GM23338 (cell line): Measurements from ENCODE around the gene PFKP. TPM values are rescaled to one million over a fixed set of nuclear protein-coding genes. Genes with fewer than 3 reads are reported as not detected.

Experiments used
- ATAC-seq: fragments of 200-7000 bp; cut with Tn5 transposase; 3 replicates; pipeline ENCODE4 v1.9.1; 2020
- DNase-seq: peaks from one replicate; pipeline ENCODE4 v3.0.0-alpha.2; 2015; ENCODE audit warnings: low spot score
- H2AFZ ChIP-seq: fragments of 200-600 bp; sonication (generic); 2 replicates; pipeline ENCODE4 v1.8.0; 2016; ENCODE audit warnings: antibody characterized with exemption, mild to moderate bottlenecking, moderate library complexity
- H3F3A ChIP-seq: fragments of 200-600 bp; sonication (generic); replicated peaks from 2 replicates; pipeline ENCODE4 v1.8.0; 2017; ENCODE audit warnings: antibody characterized with exemption, mixed run types, low read depth
- H3K27ac ChIP-seq: fragments of 200-600 bp; sonication (generic); 2 replicates; pipeline ENCODE4 v1.6.1; 2016; ENCODE audit warnings: low read depth
- H3K27me3 ChIP-seq: fragments of 200-600 bp; sonication (generic); 2 replicates; pipeline ENCODE4 v1.8.0; 2016; ENCODE audit warnings: mild to moderate bottlenecking, mixed run types, moderate library complexity; ENCODE audit not compliant: insufficient read depth
- H3K36me3 ChIP-seq: fragments of 200-600 bp; sonication (generic); 2 replicates; pipeline ENCODE4 v1.8.0; 2016; ENCODE audit warnings: mild to moderate bottlenecking; ENCODE audit not compliant: insufficient read depth
- H3K4me1 ChIP-seq: fragments of 200-600 bp; sonication (generic); 2 replicates; pipeline ENCODE4 v1.8.0; 2016; ENCODE audit warnings: mild to moderate bottlenecking, moderate library complexity; ENCODE audit not compliant: insufficient read depth
- H3K4me2 ChIP-seq: fragments of 200-600 bp; sonication (generic); 2 replicates; pipeline ENCODE4 v1.7.1; 2017; ENCODE audit warnings: mixed run types
- H3K4me3 ChIP-seq: fragments of 200-600 bp; sonication (generic); 2 replicates; pipeline ENCODE4 v1.6.1; 2016; ENCODE audit warnings: mixed run types
- H3K79me2 ChIP-seq: fragments of 200-600 bp; sonication (generic); replicated peaks from 2 replicates; pipeline ENCODE4 v1.8.0; 2017; ENCODE audit warnings: mild to moderate bottlenecking; ENCODE audit not compliant: insufficient read depth
- H3K9me2 ChIP-seq: fragments of 200-600 bp; sonication (generic); 2 replicates; pipeline ENCODE4 v1.8.0; 2017; ENCODE audit not compliant: insufficient read depth
- H4K20me1 ChIP-seq: fragments of 200-600 bp; sonication (generic); replicated peaks from 2 replicates; pipeline ENCODE4 v1.8.0; 2017; ENCODE audit warnings: mild to moderate bottlenecking; ENCODE audit not compliant: insufficient read depth
- H3K27ac Mint-ChIP-seq: 2 replicates; pipeline ENCODE4 v1.8.0; 2020; ENCODE audit warnings: inconsistent platforms, mild to moderate bottlenecking, moderate library complexity, mixed read lengths
- H3K27me3 Mint-ChIP-seq: 3 replicates; pipeline ENCODE4 v1.8.0; 2022; ENCODE audit warnings: low read depth, mild to moderate bottlenecking, moderate library complexity, mixed read lengths, inconsistent platforms; ENCODE audit not compliant: insufficient read depth, poor library complexity
- H3K36me3 Mint-ChIP-seq: 3 replicates; pipeline ENCODE4 v1.8.0; 2021; ENCODE audit warnings: low read depth, mild to moderate bottlenecking, inconsistent platforms, moderate library complexity, mixed read lengths
- H3K4me1 Mint-ChIP-seq: 3 replicates; pipeline ENCODE4 v1.8.0; 2020; ENCODE audit warnings: mild to moderate bottlenecking, inconsistent platforms, mixed read lengths
- H3K4me3 Mint-ChIP-seq: 3 replicates; pipeline ENCODE4 v1.8.0; 2021; ENCODE audit warnings: moderate library complexity, mild to moderate bottlenecking, inconsistent platforms, mixed read lengths
- H3K9me3 Mint-ChIP-seq: 3 replicates; pipeline ENCODE4 v1.8.0; 2020; ENCODE audit warnings: moderate library complexity, mild to moderate bottlenecking, inconsistent platforms, mixed read lengths
- CREB1 ChIP-seq: fragments of 250-450 bp; sonication (Bioruptor Pico); IDR thresholded peaks from 2 replicates; pipeline ENCODE4 v1.5.0; 2020; ENCODE audit warnings: low read depth, mild to moderate bottlenecking, moderate library complexity
- EZH2 ChIP-seq: fragments of 200-600 bp; sonication (generic); IDR thresholded peaks from one replicate; pipeline ENCODE4 v1.8.0; 2017; ENCODE audit warnings: antibody characterized with exemption, mild to moderate bottlenecking, low read depth; ENCODE audit not compliant: unreplicated experiment
- EZH2phosphoT487 ChIP-seq: fragments of 200-600 bp; sonication (generic); IDR thresholded peaks from one replicate; pipeline ENCODE4 v1.8.1; 2018; ENCODE audit warnings: antibody characterized with exemption; ENCODE audit not compliant: unreplicated experiment
- JUNB ChIP-seq: IDR thresholded peaks from one replicate; pipeline ENCODE4 v1.6.1; 2016; ENCODE audit warnings: antibody characterized with exemption; ENCODE audit not compliant: unreplicated experiment
- NANOG ChIP-seq: IDR thresholded peaks from 2 replicates; pipeline ENCODE4 v1.6.1; 2016; ENCODE audit warnings: antibody characterized with exemption, borderline replicate concordance
- POLR2AphosphoS5 ChIP-seq: IDR thresholded peaks from 2 replicates; pipeline ENCODE4 v1.6.1; 2016; ENCODE audit warnings: antibody characterized with exemption, low read depth
- polyA plus RNA-seq: library from polyadenylated mRNA; unstranded; fragments of >200 nt; fragmentation: Nextera tagmentation; extraction: Ambion mirVana; gene quantifications from 2 replicates; pipeline ENCODE4 v1.2.1, GENCODE V29; 2016
- total RNA-seq: library from RNA; depleted of rRNA; stranded (reverse); fragments of >200 nt; shearing (Covaris generic); gene quantifications from 2 replicates; pipeline ENCODE4 v1.2.3, GENCODE V29; 2014
- TF ChIP-seq, protein P1 (sequence below): IDR thresholded peaks from one replicate; pipeline ENCODE4 v1.6.1; 2018; ENCODE audit warnings: antibody characterized with exemption; ENCODE audit not compliant: unreplicated experiment
- TF ChIP-seq, protein P2 (sequence below), 2 experiments: fragments of 200-600 bp in 1 of 2; sonication (generic) in 1 of 2; conservative IDR thresholded peaks; 2 replicates each; pipeline versions ENCODE4 v1.5.1 to v1.6.1; 2016 to 2017; ENCODE audit warnings: antibody characterized with exemption in 2 of 2, low read depth in 2 of 2, mild to moderate bottlenecking in 2 of 2, moderate library complexity in 1 of 2

Gene PFKP
- total and polyA plus RNA-seq, 2 experiments from 2014 or later: 56.3 to 120 TPM

GRCh38 chr10:3096149-3096548, 28.8 kb downstream of the PFKP start:
- H4K20me1 ChIP-seq: peaks cover 11% of the 10 kb centered on the region
- Mint-ChIP-seq H3K4me1 (peaks cover 30% of the 10 kb centered on the region), H3K4me3 (no peak overlapping the region), H3K27me3 (peaks cover 8% of the 10 kb centered on the region), H3K9me3 (no peaks in the 10 kb centered on the region; the same call in 2 of the 3 replicates), H3K36me3 (peaks cover 43% of the 10 kb centered on the region), H3K27ac (peak overlapping the region; percentile 76; the same call in 1 of the 2 replicates)
- peaks cover 12% of the 10 kb centered on the region; the same call in 1 of the 2 replicates for H3K36me3 ChIP-seq
- no peak for ATAC-seq
- no peak overlapping the region for H3K27ac ChIP-seq
- no peak overlapping the region for H3K4me2 ChIP-seq
- no peak overlapping the region for H2AFZ ChIP-seq
- TF ChIP-seq EZH2phosphoT487 (no peak), POLR2AphosphoS5 (no peak), CREB1 (CRISPR knock-in tag) (no peak), NANOG (no peak), EZH2 (no peak)
- TF ChIP-seq, protein P1, sequence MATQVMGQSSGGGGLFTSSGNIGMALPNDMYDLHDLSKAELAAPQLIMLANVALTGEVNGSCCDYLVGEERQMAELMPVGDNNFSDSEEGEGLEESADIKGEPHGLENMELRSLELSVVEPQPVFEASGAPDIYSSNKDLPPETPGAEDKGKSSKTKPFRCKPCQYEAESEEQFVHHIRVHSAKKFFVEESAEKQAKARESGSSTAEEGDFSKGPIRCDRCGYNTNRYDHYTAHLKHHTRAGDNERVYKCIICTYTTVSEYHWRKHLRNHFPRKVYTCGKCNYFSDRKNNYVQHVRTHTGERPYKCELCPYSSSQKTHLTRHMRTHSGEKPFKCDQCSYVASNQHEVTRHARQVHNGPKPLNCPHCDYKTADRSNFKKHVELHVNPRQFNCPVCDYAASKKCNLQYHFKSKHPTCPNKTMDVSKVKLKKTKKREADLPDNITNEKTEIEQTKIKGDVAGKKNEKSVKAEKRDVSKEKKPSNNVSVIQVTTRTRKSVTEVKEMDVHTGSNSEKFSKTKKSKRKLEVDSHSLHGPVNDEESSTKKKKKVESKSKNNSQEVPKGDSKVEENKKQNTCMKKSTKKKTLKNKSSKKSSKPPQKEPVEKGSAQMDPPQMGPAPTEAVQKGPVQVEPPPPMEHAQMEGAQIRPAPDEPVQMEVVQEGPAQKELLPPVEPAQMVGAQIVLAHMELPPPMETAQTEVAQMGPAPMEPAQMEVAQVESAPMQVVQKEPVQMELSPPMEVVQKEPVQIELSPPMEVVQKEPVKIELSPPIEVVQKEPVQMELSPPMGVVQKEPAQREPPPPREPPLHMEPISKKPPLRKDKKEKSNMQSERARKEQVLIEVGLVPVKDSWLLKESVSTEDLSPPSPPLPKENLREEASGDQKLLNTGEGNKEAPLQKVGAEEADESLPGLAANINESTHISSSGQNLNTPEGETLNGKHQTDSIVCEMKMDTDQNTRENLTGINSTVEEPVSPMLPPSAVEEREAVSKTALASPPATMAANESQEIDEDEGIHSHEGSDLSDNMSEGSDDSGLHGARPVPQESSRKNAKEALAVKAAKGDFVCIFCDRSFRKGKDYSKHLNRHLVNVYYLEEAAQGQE: no peak
- no peaks in the 10 kb centered on the region for H3F3A ChIP-seq
- H3K4me3 ChIP-seq: no peak overlapping the region
- peaks cover 88% of the 10 kb centered on the region for H3K79me2 ChIP-seq
- DNase-seq: no peak
- H3K27me3 ChIP-seq: no peaks in the 10 kb centered on the region
- H3K4me1 ChIP-seq: peaks cover 16% of the 10 kb centered on the region; the same call in 1 of the 2 replicates
- H3K9me2 ChIP-seq: no peaks in the 10 kb centered on the region

GRCh38 chr10:3097160-3097559, 29.8 kb downstream of the PFKP start:
- Mint-ChIP-seq H3K27me3 (peaks cover 10% of the 10 kb centered on the region), H3K4me3 (no peak overlapping the region), H3K36me3 (peaks cover 45% of the 10 kb centered on the region), H3K4me1 (peaks cover 25% of the 10 kb centered on the region), H3K9me3 (no peaks in the 10 kb centered on the region; the same call in 1 of the 3 replicates), H3K27ac (no peak overlapping the region)
- peaks cover 7% of the 10 kb centered on the region; the same call in 1 of the 2 replicates for H4K20me1 ChIP-seq
- H3K9me2 ChIP-seq: no peaks in the 10 kb centered on the region
- H3K4me1 ChIP-seq: peaks cover 16% of the 10 kb centered on the region; the same call in 1 of the 2 replicates
- 0 out of 2 replicates have a peak, but pooled peaks cover 9% of the 10 kb centered on the region for H3K36me3 ChIP-seq
- no peaks in the 10 kb centered on the region for H3F3A ChIP-seq
- H3K79me2 ChIP-seq: peaks cover 77% of the 10 kb centered on the region
- TF ChIP-seq, protein P2, sequence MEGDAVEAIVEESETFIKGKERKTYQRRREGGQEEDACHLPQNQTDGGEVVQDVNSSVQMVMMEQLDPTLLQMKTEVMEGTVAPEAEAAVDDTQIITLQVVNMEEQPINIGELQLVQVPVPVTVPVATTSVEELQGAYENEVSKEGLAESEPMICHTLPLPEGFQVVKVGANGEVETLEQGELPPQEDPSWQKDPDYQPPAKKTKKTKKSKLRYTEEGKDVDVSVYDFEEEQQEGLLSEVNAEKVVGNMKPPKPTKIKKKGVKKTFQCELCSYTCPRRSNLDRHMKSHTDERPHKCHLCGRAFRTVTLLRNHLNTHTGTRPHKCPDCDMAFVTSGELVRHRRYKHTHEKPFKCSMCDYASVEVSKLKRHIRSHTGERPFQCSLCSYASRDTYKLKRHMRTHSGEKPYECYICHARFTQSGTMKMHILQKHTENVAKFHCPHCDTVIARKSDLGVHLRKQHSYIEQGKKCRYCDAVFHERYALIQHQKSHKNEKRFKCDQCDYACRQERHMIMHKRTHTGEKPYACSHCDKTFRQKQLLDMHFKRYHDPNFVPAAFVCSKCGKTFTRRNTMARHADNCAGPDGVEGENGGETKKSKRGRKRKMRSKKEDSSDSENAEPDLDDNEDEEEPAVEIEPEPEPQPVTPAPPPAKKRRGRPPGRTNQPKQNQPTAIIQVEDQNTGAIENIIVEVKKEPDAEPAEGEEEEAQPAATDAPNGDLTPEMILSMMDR (conservative IDR thresholded peaks at IDR 0.05; ENCODE audit: low read depth in 2 of 2): peak in 1 of 2 experiments; percentile 8; a peak in 1 of 4 replicates
- TF ChIP-seq JUNB: no peak
- no peaks in the 10 kb centered on the region for H3K27me3 ChIP-seq
- no peak overlapping the region for H3K4me2 ChIP-seq
- no peak overlapping the region for H3K4me3 ChIP-seq
- H3K27ac ChIP-seq: no peak overlapping the region
- DNase-seq (no peak), ATAC-seq (peak; percentile 47)
- H2AFZ ChIP-seq: no peak overlapping the region
